DMS79 (cell line): ENCODE data around the gene ECHDC3.

Source experiments
- DNase-seq: peaks from one replicate; lab custom pipeline; 2025; lab: John Stamatoyannopoulos, UW

Gene ECHDC3

DNA sequence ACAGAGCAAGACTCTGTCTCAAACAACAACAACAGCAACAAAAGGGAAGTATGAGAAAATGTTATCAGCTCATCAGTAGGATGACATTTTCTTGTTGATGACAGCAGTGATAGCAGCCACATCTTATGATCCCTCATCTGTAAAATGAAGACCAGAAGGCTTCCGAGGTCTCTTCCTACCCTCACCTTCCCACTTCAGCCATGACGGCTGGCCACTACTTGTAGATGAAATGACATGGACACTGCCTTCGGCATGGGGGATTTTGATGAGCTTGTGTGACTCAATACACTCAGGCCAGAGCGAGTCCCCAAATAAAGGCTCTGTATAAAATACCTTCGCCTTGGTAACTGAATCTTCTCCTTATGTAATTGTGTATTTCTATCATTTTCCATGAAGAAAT lies 6.7 kb downstream of the ECHDC3 start:
- DNase-seq, result no peak

DNA sequence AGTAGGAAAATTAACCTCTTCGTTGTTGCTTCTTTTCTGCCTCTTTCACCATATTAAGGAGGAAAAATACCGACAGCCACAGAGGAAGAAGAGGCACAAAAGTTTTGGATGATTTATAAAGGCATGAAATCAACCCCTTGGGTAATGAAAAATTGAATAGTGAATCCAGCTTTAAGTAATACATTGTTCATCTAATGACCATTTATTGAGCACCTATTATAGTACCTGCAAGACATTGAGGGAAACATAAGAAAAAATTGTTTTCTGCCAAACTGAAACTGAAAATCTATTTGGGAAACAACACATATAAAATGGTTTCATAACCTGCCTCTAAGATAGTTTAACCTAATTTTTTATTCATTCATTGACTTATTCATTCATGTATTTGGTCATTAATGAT lies 8.2 kb downstream of the ECHDC3 start:
- DNase-seq, result no peak

- DNase-seq, result no peak
Observed at GRCh38 chr10:11754173-11754572, 12.0 kb downstream of the ECHDC3 start.

- DNase-seq, result no peak
Observed at GRCh38 chr10:11754620-11755019, 12.4 kb downstream of the ECHDC3 start.

- DNase-seq, result no peak
Observed at GRCh38 chr10:11755512-11756263, 13.5 kb downstream of the ECHDC3 start.

GRCh38 chr10:11756766-11757315 lies 14.7 kb downstream of the ECHDC3 start:
- DNase-seq, result no peak

DNA sequence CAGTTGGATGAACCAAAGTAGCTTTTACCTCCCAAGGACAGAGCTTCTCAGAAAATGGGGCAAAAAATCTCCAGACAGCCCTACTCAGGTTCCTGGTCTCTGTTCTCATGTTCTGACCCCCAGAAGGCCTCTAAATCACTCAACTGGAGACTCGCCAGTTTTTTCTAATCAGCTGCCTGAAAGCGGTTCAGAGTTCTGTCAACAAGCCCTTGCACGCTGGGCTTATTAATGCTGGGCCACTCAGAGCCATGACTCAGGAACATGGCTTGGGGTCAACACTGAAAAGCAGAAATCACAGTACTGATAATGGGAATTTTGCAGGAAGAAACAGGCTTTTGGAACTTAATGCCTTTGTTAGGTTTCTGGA lies 15.3 kb downstream of the ECHDC3 start:
- peak; percentile 37 for DNase-seq

- peak; percentile 21 for DNase-seq
Observed at GRCh38 chr10:11757821-11758463, 15.8 kb downstream of the ECHDC3 start.

- DNase-seq, result no peak
Observed at GRCh38 chr10:11758527-11759236, 16.5 kb downstream of the ECHDC3 start.

DNA sequence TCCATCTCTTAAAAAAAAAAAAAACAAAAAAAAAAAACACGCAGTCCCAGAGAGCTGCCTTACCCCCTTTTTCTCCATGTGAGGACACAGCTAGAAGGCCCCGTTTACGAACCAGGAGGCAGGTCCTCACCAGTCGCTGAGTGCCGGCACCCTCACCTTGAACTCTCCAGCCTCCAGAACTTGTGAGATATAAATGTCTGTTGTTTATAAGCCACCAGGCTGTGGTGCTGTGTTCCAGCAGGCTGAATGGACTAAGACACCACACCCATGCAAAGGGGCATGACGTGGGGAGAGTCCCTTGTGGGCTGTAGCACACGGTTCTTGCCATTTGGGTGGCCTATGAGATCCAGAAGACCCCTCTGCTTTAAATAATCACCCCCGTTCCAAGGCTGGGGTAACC lies 17.2 kb downstream of the ECHDC3 start:
- DNase-seq, result no peak

DNA sequence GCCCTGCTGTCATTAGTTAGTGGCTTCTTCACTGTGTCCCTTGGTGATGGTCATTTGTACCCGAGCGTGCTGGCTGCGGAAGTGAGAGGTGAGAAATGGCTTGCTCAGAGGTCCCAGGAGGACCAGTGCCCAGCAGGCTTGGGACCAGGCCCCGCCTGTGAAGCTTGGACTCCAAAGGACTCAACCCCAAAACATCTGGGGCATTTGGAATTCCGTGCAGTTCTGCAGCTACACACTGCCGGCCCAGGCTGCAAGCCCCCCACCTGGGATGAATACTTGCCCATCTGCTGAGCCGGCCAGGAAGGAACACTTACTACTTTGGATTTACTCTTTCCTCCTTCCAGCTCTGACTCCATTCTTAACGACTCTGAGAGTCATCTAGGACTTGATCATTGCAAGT lies 18.0 kb downstream of the ECHDC3 start:
- DNase-seq, result no peak

- DNase-seq, result no peak
Observed at GRCh38 chr10:11760861-11761260, 18.7 kb downstream of the ECHDC3 start.

- DNase-seq, result no peak
Observed at GRCh38 chr10:11761431-11761830, 19.2 kb downstream of the ECHDC3 start.

GRCh38 chr10:11762706-11763500 lies 20.7 kb downstream of the ECHDC3 start:
- DNase-seq, result no peak

DNA sequence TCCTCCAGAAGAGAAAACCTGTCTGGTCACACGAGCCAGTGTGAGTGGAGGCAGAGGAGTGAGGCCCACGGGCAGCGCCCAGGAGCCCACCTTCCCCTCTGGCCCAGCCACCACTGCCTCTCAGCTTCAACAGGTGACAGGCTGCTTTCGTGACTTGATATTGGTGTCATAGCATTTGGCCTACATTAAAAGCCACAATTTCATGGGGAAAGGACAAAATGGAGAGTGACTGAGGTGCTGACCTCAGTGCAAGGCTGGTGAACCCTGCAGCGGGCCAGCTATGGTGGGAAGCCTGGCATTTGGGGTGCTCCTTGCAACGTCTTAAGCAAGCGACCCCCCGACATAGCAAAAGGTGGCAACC lies 21.3 kb downstream of the ECHDC3 start:
- DNase-seq, result no peak

DNA sequence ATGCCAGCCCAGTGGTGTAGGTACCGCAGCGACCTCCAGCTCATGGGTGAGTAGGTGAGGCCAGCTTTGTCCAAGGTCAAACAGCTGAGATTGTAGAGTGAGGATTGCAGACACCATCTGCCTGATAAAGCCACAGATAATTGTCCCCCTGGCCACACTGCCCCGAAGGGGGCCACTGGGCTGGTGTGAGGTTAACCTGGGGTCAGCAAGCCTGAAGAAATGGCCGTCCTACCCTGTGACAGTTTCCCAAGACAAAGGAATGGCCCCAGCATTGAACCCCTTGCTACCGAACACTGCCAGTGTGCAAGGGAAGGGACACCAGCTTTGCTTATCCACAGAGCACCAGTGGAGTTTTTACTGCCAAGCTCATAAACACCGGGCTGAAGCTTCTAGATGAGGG lies 23.0 kb downstream of the ECHDC3 start:
- no peak for DNase-seq

- DNase-seq, result no peak
Observed at GRCh38 chr10:11772575-11773288, 30.6 kb downstream of the ECHDC3 start.

GRCh38 chr10:11773761-11774441 lies 31.7 kb downstream of the ECHDC3 start:
- peak; percentile 63 for DNase-seq

- DNase-seq, result no peak
Observed at GRCh38 chr10:11775412-11775811, 33.2 kb downstream of the ECHDC3 start.

DNA sequence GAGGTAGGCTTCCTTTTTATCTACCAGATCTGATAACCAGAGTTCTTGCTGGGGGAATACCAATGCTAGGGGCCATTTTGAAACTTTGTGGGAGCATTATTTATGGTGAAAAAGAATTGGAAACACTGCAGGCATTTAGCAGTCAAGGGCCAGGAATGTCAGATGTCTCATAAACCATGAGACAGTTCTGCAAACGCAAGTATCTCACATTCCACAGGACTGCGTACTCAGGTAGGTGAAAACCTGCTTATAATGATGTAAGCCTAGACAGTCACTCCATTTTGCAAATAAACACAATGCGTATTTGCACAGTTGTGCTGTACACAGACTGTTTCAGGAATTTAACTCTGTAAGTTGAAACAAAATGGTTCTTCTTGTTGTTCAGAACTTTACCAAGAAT lies 33.9 kb downstream of the ECHDC3 start:
- DNase-seq, result no peak

GRCh38 chr10:11781114-11781513 lies 38.9 kb downstream of the ECHDC3 start:
- DNase-seq, result no peak
